Pancreas (tissue), 10 donors: ENCODE results near the gene FAM170B. TPM values are rescaled to one million over a fixed set of nuclear protein-coding genes. Genes with fewer than 3 reads are reported as not detected.

ENCODE experiments used
- ATAC-seq, 4 donors: fragments of 200-7000 bp; cut with Tn5 transposase; one replicate each; pipeline versions ENCODE4 v1.8.0 to v1.9.1; 2020; ENCODE audit warnings: mild to moderate bottlenecking in 4 of 4, moderate library complexity in 4 of 4
- DNase-seq, 6 donors: peaks; one replicate each; pipeline ENCODE4 v3.0.0-alpha.2; 2020
- FAIRE-seq: peaks from 2 replicates; lab custom pipeline; 2012; peaks lifted over from hg19 to GRCh38; lab: Jason Lieb, UNC
- H3K27ac ChIP-seq, 4 donors: fragments of 200-600 bp; sonication (generic); 1 replicate in 3 of 4; 2 replicates in 1 of 4; pipeline versions ENCODE4 v1.5.0 to v1.8.0; 2020
- H3K27me3 ChIP-seq, 4 donors: fragments of 200-600 bp; one replicate each; pipeline ENCODE4 v1.8.0; 2021
- H3K36me3 ChIP-seq, 3 donors: fragments of 200-600 bp; sonication (generic) in 1 of 3; one replicate each; pipeline versions ENCODE4 v1.5.0 to v1.8.0; 2020 to 2021
- H3K4me1 ChIP-seq, 3 donors: fragments of 200-600 bp; one replicate each; pipeline ENCODE4 v1.8.0; 2021
- H3K4me3 ChIP-seq, 4 donors: fragments of 200-600 bp; sonication (generic) in 2 of 4; one replicate each; pipeline versions ENCODE4 v1.5.0 to v1.8.0; 2020 to 2021
- H3K9me3 ChIP-seq, 4 donors: fragments of 200-600 bp; one replicate each; pipeline ENCODE4 v1.8.0; 2021
- CTCF ChIP-seq, 4 donors: fragments of 200-600 bp; sonication (generic) in 3 of 4; IDR thresholded peaks; one replicate each; pipeline versions ENCODE4 v1.5.0 to v1.8.0; 2021; ENCODE audit warnings: antibody characterized with exemption in 4 of 4
- WGBS, 2 donors: extraction: QIAGEN DNeasy Blood & Tissue Kit; methylation state at CpG; one replicate each; pipeline ENCODE4 v1.1.7; 2013; 5-methylcytosine and 5-hydroxymethylcytosine counted together
- intact Hi-C, 3 donors: fragments of 100-400 bp; cut with DNase I; formaldehyde crosslinking; loops; one replicate each; pipeline versions ENCODE4 v1.11.1 to v1.14.2; 2022
- polyA plus RNA-seq, 2 donors: library from polyadenylated mRNA; stranded (reverse); fragments of 200-250 nt; gene quantifications; one replicate each; pipeline ENCODE4 v1.2.3, GENCODE V29; 2013
- total RNA-seq, 6 donors: library from RNA; stranded (reverse); fragmentation: NEBNext Ultra II Directional in 4 of 6; extraction: Animal tissue kit (Norgen Biotek cat#: 25700) in 4 of 6; gene quantifications; one replicate each; pipeline versions ENCODE4 v1.2.1 to v1.2.4, GENCODE V29; 2021 to 2023
- donor health status: healthy with polysubstance abuse.
- donor health status: DM: no; HTN: no; CAD: no; lungs with moderate emphysema.
- donor health status: DM: no; HTN: no; CAD: no.
- donor health status: control.
- donor health status: control.
- donor health status: Bipolar disorder and iron deficiency.
- donor health status: DM: yes; HTN: yes; CAD: no.
- donor health status: DM: no; HTN: no; CAD: no.
- donor health status: DM: no; HTN: no; CAD: no.
- donor health status: DM: yes; HTN: yes; CAD: no.

The FAM170B gene
- total and polyA plus RNA-seq, 8 donors: not detected

- Histone ChIP-seq H3K36me3 (no peaks in the 10 kb centered on the region), H3K4me1 (no peaks in the 10 kb centered on the region), H3K27ac (no peak overlapping the region), H3K9me3 (no peaks in the 10 kb centered on the region), H3K4me3 (no peak overlapping the region), H3K27me3 (no peaks in the 10 kb centered on the region)
- FAIRE-seq (no peak), ATAC-seq (no peak), DNase-seq (no peak)
- 21 to 28% methylated on average over 2 of the region's 2 CpGs for WGBS, 2 donors
- TF ChIP-seq CTCF (IDR thresholded peaks at IDR 0.05): no peak
- intact Hi-C loops: no loop called here
Measured at GRCh38 chr10:49151025-49151445, 17.2 kb upstream of the FAM170B start.

- intact Hi-C loops: no loop called here
Measured at GRCh38 chr10:49150426-49150825, 16.6 kb upstream of the FAM170B start.

GRCh38 chr10:49149881-49150280 lies 16.1 kb upstream of the FAM170B start:
- Histone ChIP-seq H3K4me1 (no peaks in the 10 kb centered on the region), H3K27me3 (no peaks in the 10 kb centered on the region), H3K4me3 (no peak overlapping the region), H3K27ac (no peak overlapping the region), H3K9me3 (no peaks in the 10 kb centered on the region), H3K36me3 (no peaks in the 10 kb centered on the region)
- no peak for TF ChIP-seq CTCF (IDR thresholded peaks at IDR 0.05)
- no peak for ATAC-seq
- FAIRE-seq: no peak
- 62 to 68% methylated on average over 3 of the region's 3 CpGs for WGBS, 2 donors
- intact Hi-C loops: no loop called here
- no peak for DNase-seq

More at GRCh38 chr10:49150426-49150825, 16.6 kb upstream of the FAM170B start:
- no peak for TF ChIP-seq CTCF (IDR thresholded peaks at IDR 0.05)
- H3K4me3 ChIP-seq: no peak overlapping the region
- WGBS, 2 donors: 59 to 62% methylated on average over 5 of the region's 5 CpGs
- H3K36me3 ChIP-seq: no peaks in the 10 kb centered on the region
- FAIRE-seq: no peak
- no peak for DNase-seq
- no peaks in the 10 kb centered on the region for H3K27me3 ChIP-seq
- H3K4me1 ChIP-seq: no peaks in the 10 kb centered on the region
- H3K27ac ChIP-seq: no peak overlapping the region
- no peaks in the 10 kb centered on the region for H3K9me3 ChIP-seq
- no peak for ATAC-seq

- Histone ChIP-seq H3K27me3 (no peaks in the 10 kb centered on the region), H3K9me3 (no peaks in the 10 kb centered on the region), H3K4me1 (no peaks in the 10 kb centered on the region), H3K27ac (no peak overlapping the region), H3K36me3 (no peaks in the 10 kb centered on the region), H3K4me3 (no peak overlapping the region)
- DNase-seq: no peak
- intact Hi-C loops: no loop called here
- no peak for TF ChIP-seq CTCF (IDR thresholded peaks at IDR 0.05)
- 76 to 80% methylated on average over 2 of the region's 2 CpGs for WGBS, 2 donors
- no peak for ATAC-seq
- FAIRE-seq: no peak
Measured at GRCh38 chr10:49144058-49144720, 10.4 kb upstream of the FAM170B start.

GRCh38 chr10:49143249-49143648 lies 9.4 kb upstream of the FAM170B start:
- H3K27me3 ChIP-seq: no peaks in the 10 kb centered on the region
- H3K4me3 ChIP-seq: no peak overlapping the region
- H3K4me1 ChIP-seq: no peaks in the 10 kb centered on the region
- FAIRE-seq (no peak), DNase-seq (no peak), ATAC-seq (no peak)
- no peaks in the 10 kb centered on the region for H3K36me3 ChIP-seq
- H3K27ac ChIP-seq: no peak overlapping the region
- TF ChIP-seq CTCF (IDR thresholded peaks at IDR 0.05): no peak
- H3K9me3 ChIP-seq: no peaks in the 10 kb centered on the region
- intact Hi-C loops: no loop called here
